ENCODE results near the gene PGD. TPM values are rescaled to one million over a fixed set of nuclear protein-coding genes. Genes with fewer than 3 reads are reported as not detected.

Gene PGD
- total and polyA plus RNA-seq, 5 experiments from 2014 or later, result 41.4 to 52.8 (median 46.6) TPM

DNA sequence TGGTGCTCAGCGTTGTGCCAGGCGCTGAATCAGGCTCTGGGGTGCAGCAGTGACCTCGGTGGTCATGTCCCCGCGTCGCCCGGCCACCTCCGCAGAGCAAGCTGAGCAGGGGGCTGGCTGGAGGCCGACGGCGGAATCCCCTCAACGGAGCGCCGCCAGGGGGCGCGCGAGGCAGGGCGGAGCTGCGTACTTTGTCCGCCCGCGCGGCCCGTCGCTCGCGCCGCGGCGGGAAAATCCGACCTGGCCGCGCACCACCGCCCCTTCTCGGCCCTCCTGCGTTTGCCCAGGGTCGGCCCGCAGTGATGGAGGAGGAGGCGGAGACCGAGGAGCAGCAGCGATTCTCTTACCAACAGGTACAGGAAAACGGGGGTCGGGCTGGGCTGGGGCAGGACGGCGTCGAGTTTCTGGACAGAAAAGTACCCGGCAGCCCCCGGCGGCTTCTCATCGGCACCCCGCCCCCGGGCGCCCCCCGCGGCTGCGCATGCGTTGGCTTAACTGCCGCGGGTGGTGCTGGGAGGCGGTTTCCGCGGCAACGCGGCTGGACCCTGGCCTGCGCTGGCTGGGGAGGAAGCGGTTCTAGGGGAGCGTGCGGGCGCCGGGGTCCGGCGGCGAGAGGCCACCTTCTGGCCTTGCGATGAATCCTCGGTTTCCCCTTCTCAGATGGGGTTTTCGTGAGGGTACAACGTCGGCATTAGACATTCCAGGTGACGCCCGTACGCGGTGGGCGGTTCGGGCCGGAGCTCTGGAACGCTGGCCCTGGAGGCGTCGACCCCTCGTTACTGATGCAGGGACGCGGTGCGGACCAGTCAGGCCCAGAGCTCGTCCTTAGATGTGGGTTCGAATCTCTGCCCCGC lies 31.6 kb downstream of the PGD start, which contains the start of gene CENPS:
TSS of gene CENPS (plus strand) at position 218 of the 854 bp plus-strand sequence. CDS start at position 303, 85 bp downstream.
- POLR2A ChIA-PET, result interaction anchor here (0.6 to 2.1 kb wide), 12 partner anchors 12 to 487 kb away, joined by 3 to 11 read pairs (median 4); partner anchors contain the start of genes DFFA, KIF1B, LZIC and NMNAT1
- Mint-ChIP-seq H3K4me1 (peaks cover 3 to 31% (median 14%) of the 10 kb centered on the region in 4 donors), H3K36me3 (no peaks in the 10 kb centered on the region), H3K27ac (peak within 1 kb of the TSS; percentile 79 to 96 (median 92)), H3K4me3 (peak within 1 kb of the TSS; percentile 85 to 95 (median 89)), H3K27me3 (no peaks in the 10 kb centered on the region), H3K9me3 (no peaks in the 10 kb centered on the region)
- ATAC-seq (peak; percentile 86 to 87), DNase-seq (peak; percentile 72 to 95 (median 90))

DNA sequence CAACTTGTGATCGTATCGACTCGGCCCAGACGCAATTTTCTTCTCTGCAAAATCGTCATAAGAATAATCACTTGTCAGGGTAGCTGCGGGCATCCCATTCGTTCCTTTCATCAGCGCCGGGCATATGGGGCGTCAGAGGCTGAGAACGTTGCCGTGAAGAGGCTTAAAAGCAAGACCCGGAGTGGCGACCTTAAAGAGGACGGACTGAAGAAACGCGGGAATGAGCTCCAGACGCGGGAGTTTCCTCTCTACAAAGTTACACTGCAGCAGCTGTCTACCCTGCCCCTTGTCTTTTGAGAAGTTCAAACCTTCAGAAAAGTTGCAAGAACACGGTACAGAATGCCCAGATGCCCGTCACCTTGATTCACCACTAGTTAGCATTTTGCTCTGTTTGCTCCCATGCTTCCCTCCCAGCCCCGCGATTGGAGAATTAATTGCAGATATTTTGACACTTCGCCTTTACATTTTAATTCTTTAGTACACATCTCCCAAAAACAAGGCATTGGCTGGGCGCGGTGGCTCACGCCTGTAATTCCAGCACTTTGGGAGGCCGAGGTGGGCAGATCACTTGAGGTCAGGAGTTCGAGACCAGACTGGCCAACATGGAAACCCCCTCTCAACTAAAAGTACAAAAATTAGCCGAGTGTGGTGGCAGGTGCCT lies 32.3 kb downstream of the PGD start:
- H3K27me3 Mint-ChIP-seq, result no peaks in the 10 kb centered on the region
- no peaks in the 10 kb centered on the region for H3K36me3 Mint-ChIP-seq
- ATAC-seq (peak; percentile 10 to 21), DNase-seq (peak in 3 of 10 donors; percentile 6 to 36 (median 11))
- H3K4me1 Mint-ChIP-seq, result peaks cover 3 to 31% (median 14%) of the 10 kb centered on the region in 4 donors
- peak overlapping the region; percentile 85 to 95 (median 89) for H3K4me3 Mint-ChIP-seq
- POLR2A ChIA-PET, result interaction anchor here (0.6 to 2.1 kb wide), 5 partner anchors 23 to 483 kb away, joined by 3 to 11 read pairs (median 7); partner anchors contain the start of gene PGD
- peak overlapping the region; percentile 79 to 96 (median 92) for H3K27ac Mint-ChIP-seq
- H3K9me3 Mint-ChIP-seq, result no peaks in the 10 kb centered on the region

DNA sequence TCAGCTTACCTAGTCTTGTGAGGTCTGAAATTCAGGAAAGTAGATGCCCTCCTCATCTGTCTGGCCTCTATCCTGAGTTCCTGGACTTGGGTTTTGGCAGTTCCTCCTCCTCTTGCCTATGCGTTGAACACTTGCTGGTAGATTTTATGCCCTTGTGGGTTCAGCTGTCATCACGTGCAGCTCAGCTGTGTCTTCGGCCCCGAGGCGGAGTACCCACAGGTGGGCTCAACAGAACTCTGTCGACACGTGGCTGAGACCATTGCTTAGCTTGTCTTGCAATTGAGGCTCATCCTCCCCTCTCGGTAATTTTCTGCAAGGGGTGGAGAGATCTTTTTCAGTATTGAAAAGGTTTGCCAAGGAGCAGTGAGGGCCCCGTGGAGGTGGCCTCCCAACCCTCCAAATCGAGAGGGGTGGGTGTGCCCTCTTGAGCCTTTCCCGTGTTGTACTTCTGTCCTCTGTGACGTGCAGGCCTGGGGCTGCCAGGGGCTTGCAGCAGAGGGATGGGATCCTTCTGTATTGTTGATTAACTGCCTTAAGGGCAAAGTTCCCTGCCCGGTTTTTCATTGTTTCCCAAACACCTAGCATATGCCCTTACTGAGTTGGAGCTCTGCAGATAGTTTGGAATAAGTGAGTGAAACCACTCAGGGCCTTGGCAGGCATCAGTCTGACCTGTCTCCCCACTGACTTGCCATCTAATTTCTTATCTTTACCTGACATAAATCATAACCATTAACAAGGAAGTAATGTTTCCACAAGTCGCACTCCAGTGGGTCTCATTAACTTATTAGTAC lies 34.2 kb downstream of the PGD start:
- Mint-ChIP-seq H3K4me3 (peak overlapping the region in 1 of 10 donors; percentile 45), H3K27me3 (no peaks in the 10 kb centered on the region), H3K4me1 (peaks cover 3 to 26% (median 13%) of the 10 kb centered on the region in 4 donors), H3K27ac (peak overlapping the region in 1 of 10 donors; percentile 78), H3K36me3 (peaks cover 0 to 6% (median 0%) of the 10 kb centered on the region in 3 donors), H3K9me3 (no peaks in the 10 kb centered on the region)
- ATAC-seq (no peak), DNase-seq (no peak)
- POLR2A ChIA-PET, result no interaction called here

DNA sequence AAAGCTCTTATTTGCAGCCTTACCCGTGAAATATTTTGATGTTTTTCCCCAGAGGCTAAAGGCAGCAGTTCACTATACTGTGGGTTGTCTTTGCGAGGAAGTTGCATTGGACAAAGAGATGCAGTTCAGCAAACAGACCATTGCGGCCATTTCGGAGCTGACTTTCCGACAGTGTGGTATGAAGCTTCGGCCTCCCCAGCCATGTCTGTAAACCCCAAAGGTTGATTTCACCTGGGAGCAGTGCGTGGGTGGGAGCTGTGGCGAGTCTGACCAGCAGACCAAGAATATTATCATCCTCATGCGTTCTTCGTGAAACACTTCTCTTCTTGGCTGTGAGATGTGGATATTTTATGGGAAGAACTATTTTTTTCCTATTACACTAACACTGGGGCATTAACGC lies 34.9 kb downstream of the PGD start:
- Mint-ChIP-seq H3K4me1 (peaks cover 3 to 23% (median 12%) of the 10 kb centered on the region in 4 donors), H3K4me3 (no peak overlapping the region), H3K27me3 (no peaks in the 10 kb centered on the region), H3K36me3 (peaks cover 0 to 11% (median 0%) of the 10 kb centered on the region in 3 donors), H3K9me3 (no peaks in the 10 kb centered on the region), H3K27ac (no peak overlapping the region)
- no peak for ATAC-seq
- DNase-seq, result no peak
- POLR2A ChIA-PET, result no interaction called here

DNA sequence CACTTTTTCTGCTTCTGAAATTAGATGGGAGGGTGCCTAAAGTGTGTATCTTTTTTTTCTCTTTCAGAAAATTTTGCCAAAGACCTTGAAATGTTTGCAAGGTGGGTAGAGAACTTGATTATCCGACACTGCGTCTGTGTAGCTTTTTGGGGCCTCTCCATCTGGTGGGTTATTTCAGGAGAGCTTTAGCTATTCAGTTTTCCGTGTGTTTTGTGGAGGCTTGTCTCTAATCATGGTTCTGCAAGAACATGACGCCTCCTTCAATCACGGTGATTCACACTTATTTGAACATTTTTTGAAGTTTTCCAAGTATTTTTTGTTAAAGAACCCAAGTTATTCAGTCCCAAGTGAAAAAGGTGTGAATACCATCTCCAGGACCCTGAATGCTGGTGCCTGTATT lies 35.7 kb downstream of the PGD start:
- H3K27me3 Mint-ChIP-seq, result no peaks in the 10 kb centered on the region
- H3K36me3 Mint-ChIP-seq, result peaks cover 0 to 11% (median 0%) of the 10 kb centered on the region in 3 donors
- POLR2A ChIA-PET, result no interaction called here
- no peaks in the 10 kb centered on the region for H3K9me3 Mint-ChIP-seq
- no peak overlapping the region for H3K4me3 Mint-ChIP-seq
- H3K27ac Mint-ChIP-seq, result no peak overlapping the region
- DNase-seq (no peak), ATAC-seq (no peak)
- peaks cover 3 to 23% (median 12%) of the 10 kb centered on the region in 4 donors for H3K4me1 Mint-ChIP-seq

DNA sequence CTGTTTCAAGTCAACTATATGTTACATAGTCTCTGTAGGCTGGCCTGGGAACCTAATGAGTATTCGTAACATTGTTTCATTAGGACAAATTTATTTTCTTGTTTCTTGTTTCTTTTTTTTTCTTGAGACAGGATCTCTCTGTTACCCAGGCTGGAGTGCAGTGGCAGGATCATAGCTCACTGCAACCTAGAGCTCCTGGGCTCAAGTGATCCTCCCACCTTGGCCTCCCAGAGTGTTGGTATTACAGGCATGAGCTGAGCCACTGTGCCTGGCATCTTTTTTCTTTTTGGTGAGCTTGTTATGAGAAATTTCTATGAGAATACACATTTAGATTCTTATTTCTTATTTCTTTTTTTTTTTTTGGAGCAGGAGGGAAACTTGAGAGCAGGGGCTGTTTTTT lies 38.2 kb downstream of the PGD start:
- no peak overlapping the region for H3K4me3 Mint-ChIP-seq
- DNase-seq (no peak), ATAC-seq (no peak)
- POLR2A ChIA-PET, result no interaction called here
- no peaks in the 10 kb centered on the region for H3K27me3 Mint-ChIP-seq
- peak overlapping the region in 2 of 10 donors; percentile 4 to 37 for H3K27ac Mint-ChIP-seq
- H3K4me1 Mint-ChIP-seq, result peaks cover 0 to 6% (median 1%) of the 10 kb centered on the region in 4 donors
- H3K36me3 Mint-ChIP-seq, result peaks cover 0 to 22% (median 0%) of the 10 kb centered on the region in 3 donors
- H3K9me3 Mint-ChIP-seq, result no peaks in the 10 kb centered on the region

DNA sequence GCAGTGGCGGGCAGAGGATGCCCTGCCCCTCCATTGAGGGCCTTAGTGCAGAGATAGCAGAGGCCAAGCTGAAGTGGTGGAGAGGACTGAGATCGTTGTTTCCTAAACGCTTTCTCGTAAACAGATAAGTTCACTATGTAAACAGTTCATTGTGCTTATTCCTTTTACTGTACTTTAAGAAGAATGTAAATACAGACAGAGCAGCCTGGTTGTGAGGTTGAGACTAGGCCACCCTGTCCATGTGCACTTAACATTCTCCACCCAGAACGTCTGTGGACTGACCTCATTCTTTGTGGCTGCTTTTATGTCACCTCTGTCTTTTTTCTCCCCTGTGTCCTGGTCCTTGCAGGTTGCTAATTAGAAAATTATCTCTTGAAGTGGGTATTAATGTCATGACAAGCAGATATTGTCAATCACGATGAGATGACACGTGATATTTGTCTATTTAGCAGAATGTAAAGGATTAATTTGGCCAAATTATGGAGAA lies 39.9 kb downstream of the PGD start:
- Mint-ChIP-seq H3K9me3 (no peaks in the 10 kb centered on the region), H3K36me3 (peaks cover 0 to 24% (median 0%) of the 10 kb centered on the region in 3 donors), H3K27ac (peak overlapping the region in 1 of 10 donors; percentile 85), H3K4me1 (no peaks in the 10 kb centered on the region), H3K4me3 (no peak overlapping the region), H3K27me3 (no peaks in the 10 kb centered on the region)
- peak in 1 of 10 donors; percentile 4 for DNase-seq
- no peak for ATAC-seq
- POLR2A ChIA-PET, result no interaction called here

DNA sequence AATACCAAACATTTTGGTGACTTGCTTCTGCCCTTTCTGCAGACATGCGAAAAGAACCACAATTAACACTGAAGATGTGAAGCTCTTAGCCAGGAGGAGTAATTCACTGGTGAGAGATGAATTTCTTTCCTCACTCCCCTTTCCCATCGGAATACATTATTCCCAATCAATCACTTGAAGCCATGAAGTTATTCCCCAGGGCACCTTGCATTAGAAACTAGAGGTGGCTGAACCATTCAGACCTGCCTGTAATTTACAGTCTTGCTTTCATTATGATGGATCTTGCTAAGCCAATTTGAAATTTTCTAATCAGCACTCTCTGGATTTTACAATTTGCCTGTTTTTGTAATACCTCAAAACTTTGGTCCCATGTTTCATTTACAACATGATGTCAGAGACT lies 41.4 kb downstream of the PGD start:
- ATAC-seq (no peak), DNase-seq (no peak)
- Mint-ChIP-seq H3K27ac (no peak overlapping the region), H3K36me3 (peaks cover 0 to 27% (median 0%) of the 10 kb centered on the region in 3 donors), H3K9me3 (no peaks in the 10 kb centered on the region), H3K27me3 (no peaks in the 10 kb centered on the region), H3K4me3 (peak overlapping the region in 1 of 10 donors; percentile 8), H3K4me1 (no peaks in the 10 kb centered on the region)
- POLR2A ChIA-PET, result no interaction called here

DNA sequence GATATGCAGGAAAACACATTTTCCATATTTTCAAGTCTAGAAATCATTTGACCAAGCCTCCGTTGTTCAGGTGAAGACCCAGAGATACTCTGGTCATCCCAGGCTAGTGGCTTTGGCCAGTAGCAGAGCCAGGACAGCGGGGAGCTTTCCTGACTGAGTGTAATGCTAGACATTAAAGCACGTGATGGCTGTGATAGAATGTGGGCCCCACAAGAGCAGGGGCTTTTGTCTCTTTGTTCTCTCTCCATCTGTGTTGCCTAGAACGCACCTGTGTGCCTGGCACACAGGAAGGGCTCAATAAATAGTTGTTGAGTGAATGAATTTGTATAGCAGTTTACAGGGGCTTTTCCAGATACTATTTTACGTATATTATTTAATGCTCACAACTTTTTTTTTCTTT lies 41.9 kb downstream of the PGD start:
- ATAC-seq (no peak), DNase-seq (no peak)
- Mint-ChIP-seq H3K27ac (no peak overlapping the region), H3K36me3 (peaks cover 0 to 27% (median 0%) of the 10 kb centered on the region in 3 donors), H3K27me3 (no peaks in the 10 kb centered on the region), H3K4me1 (no peaks in the 10 kb centered on the region), H3K9me3 (no peaks in the 10 kb centered on the region), H3K4me3 (no peak overlapping the region)
- POLR2A ChIA-PET, result no interaction called here

DNA sequence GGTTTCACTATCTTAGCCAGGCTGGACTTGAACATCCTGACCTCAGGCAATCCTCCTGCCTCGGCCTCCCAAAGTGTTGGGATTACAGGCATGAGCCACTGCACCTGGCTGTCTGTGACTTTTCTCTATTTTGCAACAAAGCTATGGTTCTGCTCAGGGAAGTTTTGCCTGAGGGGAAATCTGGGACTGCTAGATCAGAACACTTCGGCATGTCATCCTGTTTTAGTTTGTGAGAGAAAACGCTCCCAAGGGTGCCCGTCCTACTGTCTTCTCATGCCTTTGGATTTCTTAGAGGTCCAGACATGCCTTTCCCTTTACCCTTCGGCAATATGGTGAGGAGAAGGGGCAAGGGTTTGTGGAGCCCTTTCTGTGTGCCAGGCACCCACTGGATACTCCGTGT lies 45.4 kb downstream of the PGD start:
- DNase-seq, result no peak
- Mint-ChIP-seq H3K4me1 (peaks cover 0 to 2% (median under 1%) of the 10 kb centered on the region in 4 donors), H3K4me3 (no peak overlapping the region), H3K9me3 (no peaks in the 10 kb centered on the region), H3K27me3 (no peaks in the 10 kb centered on the region), H3K27ac (no peak overlapping the region), H3K36me3 (peaks cover 0 to 15% (median 0%) of the 10 kb centered on the region in 3 donors)
- no peak for ATAC-seq
- POLR2A ChIA-PET, result no interaction called here

DNA sequence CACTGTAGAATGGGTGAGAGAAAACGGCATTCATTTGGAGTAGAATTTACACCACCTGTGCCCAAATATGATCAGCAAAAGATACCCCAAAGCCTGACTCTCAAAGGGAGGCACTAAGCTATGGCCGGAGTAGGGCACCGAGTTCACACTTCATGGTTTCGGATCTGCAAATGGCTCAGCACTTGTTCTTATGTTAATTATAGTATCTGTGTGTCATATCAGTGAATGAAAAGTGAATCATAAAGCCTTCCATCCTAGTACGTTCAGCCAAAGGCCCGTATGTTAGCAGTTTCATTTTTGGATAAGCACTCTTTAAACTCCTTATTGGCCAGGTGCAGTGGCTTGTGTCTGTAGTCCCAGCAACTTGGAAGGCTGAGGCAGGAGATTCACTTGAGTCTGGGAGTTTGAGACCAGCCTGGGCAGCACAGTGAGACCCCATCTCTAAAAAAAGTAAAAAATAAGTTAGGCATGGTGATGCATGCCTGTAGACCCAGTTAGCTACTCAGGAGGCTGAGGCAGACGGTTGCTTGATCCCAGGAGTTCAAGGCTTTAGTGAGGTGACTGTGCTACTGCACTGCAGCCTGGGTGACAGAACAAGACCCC lies 46.0 kb downstream of the PGD start:
- H3K4me3 Mint-ChIP-seq, result no peak overlapping the region
- DNase-seq, result no peak
- ATAC-seq, result no peak

More for the DNA sequence above, 46.0 kb downstream of the PGD start:
- Mint-ChIP-seq H3K27me3 (no peaks in the 10 kb centered on the region), H3K4me1 (peaks cover 0 to 2% (median under 1%) of the 10 kb centered on the region in 4 donors), H3K9me3 (no peaks in the 10 kb centered on the region), H3K27ac (no peak overlapping the region), H3K36me3 (peaks cover 0 to 15% (median 0%) of the 10 kb centered on the region in 3 donors)
- POLR2A ChIA-PET, result no interaction called here
